ENCODE measurements around the gene GRB2.

Gene GRB2

DNA sequence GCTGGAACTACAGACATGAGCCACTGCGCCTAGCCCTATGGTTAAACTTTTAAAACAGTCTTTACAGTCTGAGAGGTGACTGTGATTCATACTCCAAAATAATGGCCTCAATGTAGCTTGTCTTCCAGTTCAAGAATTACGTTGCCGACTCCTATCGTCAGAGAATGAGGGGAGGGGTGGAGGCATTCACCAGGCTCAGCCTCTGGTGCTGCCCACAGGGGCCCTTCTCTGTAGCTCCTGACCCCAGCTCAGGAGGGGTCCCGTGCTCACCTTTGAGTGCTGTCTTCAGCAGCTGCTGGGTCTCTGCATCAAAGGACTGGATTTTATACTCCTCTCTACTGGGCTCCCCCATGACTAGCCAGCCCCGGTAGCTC lies 135.6 kb downstream of the GRB2 start:
- DNase-seq (ENCODE audit: low read depth), result no peak
- TF ChIP-seq, protein P1, sequence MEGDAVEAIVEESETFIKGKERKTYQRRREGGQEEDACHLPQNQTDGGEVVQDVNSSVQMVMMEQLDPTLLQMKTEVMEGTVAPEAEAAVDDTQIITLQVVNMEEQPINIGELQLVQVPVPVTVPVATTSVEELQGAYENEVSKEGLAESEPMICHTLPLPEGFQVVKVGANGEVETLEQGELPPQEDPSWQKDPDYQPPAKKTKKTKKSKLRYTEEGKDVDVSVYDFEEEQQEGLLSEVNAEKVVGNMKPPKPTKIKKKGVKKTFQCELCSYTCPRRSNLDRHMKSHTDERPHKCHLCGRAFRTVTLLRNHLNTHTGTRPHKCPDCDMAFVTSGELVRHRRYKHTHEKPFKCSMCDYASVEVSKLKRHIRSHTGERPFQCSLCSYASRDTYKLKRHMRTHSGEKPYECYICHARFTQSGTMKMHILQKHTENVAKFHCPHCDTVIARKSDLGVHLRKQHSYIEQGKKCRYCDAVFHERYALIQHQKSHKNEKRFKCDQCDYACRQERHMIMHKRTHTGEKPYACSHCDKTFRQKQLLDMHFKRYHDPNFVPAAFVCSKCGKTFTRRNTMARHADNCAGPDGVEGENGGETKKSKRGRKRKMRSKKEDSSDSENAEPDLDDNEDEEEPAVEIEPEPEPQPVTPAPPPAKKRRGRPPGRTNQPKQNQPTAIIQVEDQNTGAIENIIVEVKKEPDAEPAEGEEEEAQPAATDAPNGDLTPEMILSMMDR (conservative IDR thresholded peaks at IDR 0.05; ENCODE audit: control insufficient read depth, insufficient read depth, low read depth, low read length), result no peak
- peak overlapping the region; percentile 79 for H3K4me3 ChIP-seq (ENCODE audit: control insufficient read depth, low read depth, low read length)

Measured in fibroblast of mammary gland (primary cell).